ENCODE results near the gene SLC10A7. TPM values are rescaled to one million over a fixed set of nuclear protein-coding genes. Genes with fewer than 3 reads are reported as not detected.

SLC10A7 gene
- total and polyA plus RNA-seq, 2 of the 13 experiments (the other 11 are each of a cell fraction or from before 2014, with no cell fraction given), result 18.5 to 18.8 TPM

- ChIA-PET POLR2A (no interaction called here), CTCF (ENCODE audit: low intra/inter-chr PET ratio, low total read pairs) (no interaction called here)
- Histone ChIP-seq H3K9me3 (ENCODE audit: low read length) (no peaks in the 10 kb centered on the region), H3K27ac (ENCODE audit: extremely low read length, insufficient read depth, low read length) (no peak overlapping the region), H3K4me1 (ENCODE audit: insufficient read depth, low read length) (peaks cover 6% of the 10 kb centered on the region; the same call in 1 of the 2 replicates), H4K20me1 (ENCODE audit: insufficient read depth, low read length) (no peaks in the 10 kb centered on the region), H3K79me2 (ENCODE audit: insufficient read depth, low read length) (no peaks in the 10 kb centered on the region), H3K4me2 (ENCODE audit: low read depth, low read length) (no peak overlapping the region), H3K27me3 (ENCODE audit: control insufficient read depth in 1 of 2, insufficient read depth in 2 of 2, low read length in 2 of 2) (no peaks in the 10 kb centered on the region), H3K4me3 (replicated peaks in 1 of 3; ENCODE audit: insufficient read depth in 1 of 3, low read depth in 2 of 3, low read length in 3 of 3) (no peak overlapping the region), H3K36me3 (replicated peaks in 1 of 2; ENCODE audit: control insufficient read depth in 1 of 2, insufficient read depth in 2 of 2, low read length in 2 of 2) (no peaks in the 10 kb centered on the region), H3K9ac (ENCODE audit: insufficient read depth, low read depth, low read length) (no peak overlapping the region), H2AFZ (ENCODE audit: low read length) (no peak overlapping the region)
- BruUV-seq (replicated peaks), result no TSS peak
- FAIRE-seq (no peak), DNase-seq (ENCODE audit: low spot score) (no peak), ATAC-seq (no peak)
- intact Hi-C loops (cut with micrococcal nuclease; ENCODE audit: unreplicated experiment) (no loop called here), in situ Hi-C loops (cut with HindIII; ENCODE audit: extremely low pct_ligation_motif_present, low pct_unique_long_range_greater_than_20kb) (loop anchor here (10.0 to 25.0 kb wide), 2 partner anchors 584 to 757 kb away; no protein-coding TSS in a partner anchor)
- WGBS (ENCODE audit: low lambda C conversion rate), result 90% methylated on average over 4 of the region's 4 CpGs
- TF ChIP-seq POLR2AphosphoS2 (IDR thresholded peaks at IDR 0.05; ENCODE audit: low read depth, low read length) (no peak), ATF1 (CRISPR knock-in tag; IDR thresholded peaks at IDR 0.05) (no peak), NFE2 (CRISPR knock-in tag; IDR thresholded peaks at IDR 0.05) (no peak), ZNF672 (CRISPR knock-in tag; IDR thresholded peaks at IDR 0.05) (no peak), XRCC5 (optimal IDR thresholded peaks at IDR 0.05; ENCODE audit: low read length) (no peak), AHR (CRISPR knock-in tag; IDR thresholded peaks at IDR 0.05) (no peak), ZSCAN29 (CRISPR knock-in tag; conservative IDR thresholded peaks at IDR 0.05) (no peak), ZFP37 (CRISPR knock-in tag; IDR thresholded peaks at IDR 0.05; ENCODE audit: borderline replicate concordance) (no peak), CBFB (CRISPR knock-in tag; IDR thresholded peaks at IDR 0.05) (no peak), ZNF256 (CRISPR knock-in tag; conservative IDR thresholded peaks at IDR 0.05) (no peak), SMAD3 (CRISPR knock-in tag; IDR thresholded peaks at IDR 0.05) (no peak)
- TF ChIP-seq, protein P1, sequence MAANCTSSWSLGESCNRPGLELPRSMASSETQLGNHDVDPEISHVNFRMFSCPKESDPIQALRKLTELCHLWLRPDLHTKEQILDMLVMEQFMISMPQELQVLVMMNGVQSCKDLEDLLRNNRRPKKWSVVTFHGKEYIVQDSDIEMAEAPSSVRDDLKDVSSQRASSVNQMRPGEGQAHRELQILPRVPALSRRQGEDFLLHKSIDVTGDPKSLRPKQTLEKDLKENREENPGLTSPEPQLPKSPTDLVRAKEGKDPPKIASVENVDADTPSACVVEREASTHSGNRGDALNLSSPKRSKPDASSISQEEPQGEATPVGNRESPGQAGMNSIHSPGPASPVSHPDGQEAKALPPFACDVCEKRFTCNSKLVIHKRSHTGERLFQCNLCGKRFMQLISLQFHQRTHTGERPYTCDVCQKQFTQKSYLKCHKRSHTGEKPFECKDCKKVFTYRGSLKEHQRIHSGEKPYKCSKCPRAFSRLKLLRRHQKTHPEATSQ (CRISPR knock-in tag; IDR thresholded peaks at IDR 0.05; ENCODE audit: borderline replicate concordance), result no peak
- TF ChIP-seq, protein P2, sequence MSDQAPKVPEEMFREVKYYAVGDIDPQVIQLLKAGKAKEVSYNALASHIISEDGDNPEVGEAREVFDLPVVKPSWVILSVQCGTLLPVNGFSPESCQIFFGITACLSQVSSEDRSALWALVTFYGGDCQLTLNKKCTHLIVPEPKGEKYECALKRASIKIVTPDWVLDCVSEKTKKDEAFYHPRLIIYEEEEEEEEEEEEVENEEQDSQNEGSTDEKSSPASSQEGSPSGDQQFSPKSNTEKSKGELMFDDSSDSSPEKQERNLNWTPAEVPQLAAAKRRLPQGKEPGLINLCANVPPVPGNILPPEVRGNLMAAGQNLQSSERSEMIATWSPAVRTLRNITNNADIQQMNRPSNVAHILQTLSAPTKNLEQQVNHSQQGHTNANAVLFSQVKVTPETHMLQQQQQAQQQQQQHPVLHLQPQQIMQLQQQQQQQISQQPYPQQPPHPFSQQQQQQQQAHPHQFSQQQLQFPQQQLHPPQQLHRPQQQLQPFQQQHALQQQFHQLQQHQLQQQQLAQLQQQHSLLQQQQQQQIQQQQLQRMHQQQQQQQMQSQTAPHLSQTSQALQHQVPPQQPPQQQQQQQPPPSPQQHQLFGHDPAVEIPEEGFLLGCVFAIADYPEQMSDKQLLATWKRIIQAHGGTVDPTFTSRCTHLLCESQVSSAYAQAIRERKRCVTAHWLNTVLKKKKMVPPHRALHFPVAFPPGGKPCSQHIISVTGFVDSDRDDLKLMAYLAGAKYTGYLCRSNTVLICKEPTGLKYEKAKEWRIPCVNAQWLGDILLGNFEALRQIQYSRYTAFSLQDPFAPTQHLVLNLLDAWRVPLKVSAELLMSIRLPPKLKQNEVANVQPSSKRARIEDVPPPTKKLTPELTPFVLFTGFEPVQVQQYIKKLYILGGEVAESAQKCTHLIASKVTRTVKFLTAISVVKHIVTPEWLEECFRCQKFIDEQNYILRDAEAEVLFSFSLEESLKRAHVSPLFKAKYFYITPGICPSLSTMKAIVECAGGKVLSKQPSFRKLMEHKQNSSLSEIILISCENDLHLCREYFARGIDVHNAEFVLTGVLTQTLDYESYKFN (CRISPR knock-in tag; conservative IDR thresholded peaks at IDR 0.05), result no peak
- TF ChIP-seq, protein P3, sequence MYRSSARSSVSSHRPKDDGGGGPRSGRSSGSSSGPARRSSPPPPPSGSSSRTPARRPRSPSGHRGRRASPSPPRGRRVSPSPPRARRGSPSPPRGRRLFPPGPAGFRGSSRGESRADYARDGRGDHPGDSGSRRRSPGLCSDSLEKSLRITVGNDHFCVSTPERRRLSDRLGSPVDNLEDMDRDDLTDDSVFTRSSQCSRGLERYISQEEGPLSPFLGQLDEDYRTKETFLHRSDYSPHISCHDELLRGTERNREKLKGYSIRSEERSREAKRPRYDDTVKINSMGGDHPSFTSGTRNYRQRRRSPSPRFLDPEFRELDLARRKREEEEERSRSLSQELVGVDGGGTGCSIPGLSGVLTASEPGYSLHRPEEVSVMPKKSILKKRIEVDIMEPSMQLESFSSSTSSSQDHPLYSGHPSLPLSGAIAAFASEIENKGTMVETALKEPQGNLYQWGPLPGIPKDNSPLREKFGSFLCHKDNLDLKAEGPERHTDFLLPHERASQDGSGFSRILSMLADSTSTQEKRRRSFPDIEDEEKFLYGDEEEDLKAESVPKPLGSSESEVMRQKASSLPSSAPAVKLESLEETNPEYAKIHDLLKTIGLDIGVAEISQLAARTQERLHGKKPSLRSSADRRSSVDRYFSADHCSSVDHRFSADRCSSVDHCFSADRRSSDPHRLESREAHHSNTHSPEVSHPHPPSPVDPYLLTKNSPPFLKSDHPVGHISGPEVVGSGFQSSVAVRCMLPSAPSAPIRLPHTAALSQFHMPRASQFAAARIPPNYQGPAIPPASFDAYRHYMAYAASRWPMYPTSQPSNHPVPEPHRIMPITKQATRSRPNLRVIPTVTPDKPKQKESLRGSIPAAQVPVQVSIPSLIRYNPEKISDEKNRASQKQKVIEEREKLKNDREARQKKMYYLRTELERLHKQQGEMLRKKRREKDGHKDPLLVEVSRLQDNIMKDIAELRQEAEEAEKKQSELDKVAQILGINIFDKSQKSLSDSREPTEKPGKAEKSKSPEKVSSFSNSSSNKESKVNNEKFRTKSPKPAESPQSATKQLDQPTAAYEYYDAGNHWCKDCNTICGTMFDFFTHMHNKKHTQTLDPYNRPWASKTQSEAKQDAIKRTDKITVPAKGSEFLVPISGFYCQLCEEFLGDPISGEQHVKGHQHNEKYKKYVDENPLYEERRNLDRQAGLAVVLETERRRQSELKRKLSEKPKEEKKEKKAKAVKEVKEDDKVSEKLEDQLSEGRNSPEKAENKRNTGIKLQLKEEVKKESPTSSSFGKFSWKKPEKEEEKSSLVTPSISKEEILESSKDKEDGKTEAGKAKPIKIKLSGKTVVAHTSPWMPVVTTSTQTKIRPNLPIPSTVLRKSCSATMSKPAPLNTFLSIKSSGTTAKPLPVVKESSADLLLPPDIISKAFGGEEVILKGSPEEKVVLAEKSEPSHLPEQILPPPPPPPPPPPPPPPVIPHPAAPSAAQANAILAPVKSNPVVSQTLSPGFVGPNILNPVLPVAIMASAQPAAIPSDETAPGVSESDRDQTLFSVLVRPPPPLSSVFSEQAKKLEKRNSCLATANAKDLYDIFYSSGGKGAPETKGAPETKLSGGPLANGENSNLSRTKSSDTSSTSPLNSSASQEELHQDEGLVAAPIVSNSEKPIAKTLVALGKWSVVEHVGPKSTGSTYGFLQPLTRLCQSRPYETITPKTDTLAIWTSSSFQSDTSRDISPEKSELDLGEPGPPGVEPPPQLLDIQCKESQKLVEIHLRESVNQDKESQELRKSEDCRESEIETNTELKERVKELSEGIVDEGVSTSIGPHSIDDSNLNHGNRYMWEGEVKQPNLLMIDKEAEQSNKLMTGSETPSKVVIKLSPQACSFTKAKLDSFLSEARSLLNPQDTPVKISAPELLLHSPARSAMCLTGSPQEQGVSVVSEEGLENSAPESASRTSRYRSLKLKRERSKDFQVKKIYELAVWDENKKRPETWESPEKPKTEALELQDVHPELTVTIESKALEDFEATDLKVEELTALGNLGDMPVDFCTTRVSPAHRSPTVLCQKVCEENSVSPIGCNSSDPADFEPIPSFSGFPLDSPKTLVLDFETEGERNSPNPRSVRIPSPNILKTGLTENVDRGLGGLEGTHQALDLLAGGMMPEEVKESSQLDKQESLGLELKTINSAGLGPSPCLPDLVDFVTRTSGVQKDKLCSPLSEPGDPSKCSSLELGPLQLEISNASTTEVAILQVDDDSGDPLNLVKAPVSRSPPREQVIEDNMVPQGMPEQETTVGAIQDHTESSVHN (CRISPR knock-in tag; IDR thresholded peaks at IDR 0.05), result no peak
These were observed 191.3 kb downstream of the SLC10A7 start for GRCh38 chr4:146330392-146330791.

All from HepG2 (cell line).